GM12878 (cell line): ENCODE results near the gene TTLL8. TPM values are rescaled to one million over a fixed set of nuclear protein-coding genes. Genes with fewer than 3 reads are reported as not detected.

Source experiments
- ATAC-seq: fragments of 200-7000 bp; cut with Tn5 transposase; 3 replicates; pipeline ENCODE4 v1.9.1; 2020; ENCODE audit warnings: mild to moderate bottlenecking, moderate library complexity
- BruUV-seq: library from RNA; stranded (reverse); fragments of 400-500 nt; replicated peaks from 2 replicates; lab custom pipeline; 2021; lab: Mats Ljungman, UMichigan
- CTCF ChIA-PET: fragments of 300-600 bp; sonication (Branson Sonifier 250); formaldehyde crosslinking; extraction: SDS; loops from one replicate; lab custom pipeline; 2021; ENCODE audit warnings: inconsistent platforms; lab: Yijun Ruan, JAX
- POLR2A ChIA-PET: fragments of 350-600 bp; formaldehyde crosslinking; extraction: SDS; loops from one replicate; lab custom pipeline; 2021; ENCODE audit warnings: inconsistent platforms; lab: Charles Lee
- RAD21 ChIA-PET: fragments of 300-600 bp; sonication (Branson Sonifier 250); formaldehyde crosslinking; loops from one replicate; lab custom pipeline; 2023; ENCODE audit warnings: antibody characterized with exemption; ENCODE audit not compliant: unreplicated experiment; lab: Charles Lee
- SMC1A ChIA-PET: fragments of 300-600 bp; sonication (Branson Sonifier 250); formaldehyde crosslinking; loops from one replicate; lab custom pipeline; 2023; ENCODE audit not compliant: unreplicated experiment, uncharacterized antibody; lab: Charles Lee
- DNase-seq: peaks from one replicate; pipeline ENCODE4 v3.0.0-alpha.2; 2011; ENCODE audit warnings: low read depth, low spot score
- FAIRE-seq: peaks from 3 replicates; lab custom pipeline; 2011; peaks lifted over from hg19 to GRCh38; lab: Jason Lieb, UNC
- H2AFZ ChIP-seq: 2 replicates; pipeline ENCODE4 v1.6.0; 2011; ENCODE audit warnings: low read depth, low read length, control low read depth; ENCODE audit not compliant: control insufficient read depth
- H3K27ac ChIP-seq: 2 replicates; pipeline ENCODE4 v1.5.1; 2011; ENCODE audit warnings: control low read depth; ENCODE audit not compliant: control insufficient read depth, insufficient read depth
- H3K27me3 ChIP-seq, 2 experiments: replicated peaks in 1 of 2; 2 replicates each; pipeline versions ENCODE4 v1.6.0 to v1.6.1; 2011; ENCODE audit warnings: low read length in 1 of 2; ENCODE audit not compliant: control insufficient read depth in 2 of 2, insufficient read depth in 2 of 2
- H3K36me3 ChIP-seq, 2 experiments: 2 replicates each; pipeline ENCODE4 v1.5.1; 2011; ENCODE audit warnings: low read length in 1 of 2; ENCODE audit not compliant: control insufficient read depth in 2 of 2, insufficient read depth in 2 of 2
- H3K4me1 ChIP-seq: 2 replicates; pipeline ENCODE4 v1.6.1; 2011; ENCODE audit warnings: mild to moderate bottlenecking, low read length, moderate library complexity, mixed read lengths; ENCODE audit not compliant: control insufficient read depth, insufficient read depth
- H3K4me2 ChIP-seq: 2 replicates; pipeline ENCODE4 v1.6.0; 2011; ENCODE audit warnings: control low read depth; ENCODE audit not compliant: control insufficient read depth, insufficient read depth
- H3K4me3 ChIP-seq: fragments of 200-600 bp; sonication (generic); 2 replicates; pipeline ENCODE4 v1.5.1; 2016
- H3K79me2 ChIP-seq: 2 replicates; pipeline ENCODE4 v1.6.0; 2011; ENCODE audit warnings: low read length; ENCODE audit not compliant: control insufficient read depth, insufficient read depth
- H3K9ac ChIP-seq: 2 replicates; pipeline ENCODE4 v1.8.0; 2011; ENCODE audit warnings: low read length, control low read depth, mixed read lengths; ENCODE audit not compliant: control insufficient read depth, insufficient read depth
- H3K9me3 ChIP-seq: replicated peaks from 3 replicates; pipeline ENCODE4 v1.5.1; 2011; ENCODE audit warnings: mild to moderate bottlenecking, low read length; ENCODE audit not compliant: control insufficient read depth, insufficient read depth
- H4K20me1 ChIP-seq: 2 replicates; pipeline ENCODE4 v1.6.0; 2011; ENCODE audit not compliant: control insufficient read depth, insufficient read depth
- CHD1 ChIP-seq: IDR thresholded peaks from 2 replicates; pipeline ENCODE4 v1.6.1; 2012; ENCODE audit warnings: low read depth, low read length, improper control_type of control experiment
- CREM ChIP-seq: IDR thresholded peaks from 2 replicates; pipeline ENCODE4 v1.6.1; 2014; ENCODE audit warnings: antibody characterized with exemption, low read depth
- CUX1 ChIP-seq: IDR thresholded peaks from 2 replicates; pipeline ENCODE4 v1.6.1; 2012; ENCODE audit warnings: improper control_type of control experiment, low read depth, low read length; ENCODE audit not compliant: insufficient replicate concordance
- KAT2A ChIP-seq: conservative IDR thresholded peaks from 2 replicates; pipeline ENCODE4 v1.6.1; 2011; ENCODE audit warnings: low read depth, low read length; ENCODE audit not compliant: control insufficient read depth
- MEF2A ChIP-seq: IDR thresholded peaks from 2 replicates; pipeline ENCODE4 v1.6.1; 2011; ENCODE audit warnings: low read depth, mild to moderate bottlenecking, low read length, moderate library complexity; ENCODE audit not compliant: insufficient read depth
- MTA2 ChIP-seq: fragments of 450-650 bp; IDR thresholded peaks from 2 replicates; pipeline ENCODE4 v1.6.1; 2016; ENCODE audit warnings: low read depth, mild to moderate bottlenecking, moderate library complexity
- NR2F1 ChIP-seq: fragments of 450-650 bp; conservative IDR thresholded peaks from 2 replicates; pipeline ENCODE4 v1.6.1; 2017; ENCODE audit warnings: mild to moderate bottlenecking
- STAT3 ChIP-seq: IDR thresholded peaks from 2 replicates; pipeline ENCODE4 v1.6.1; 2011; ENCODE audit warnings: low read depth, low read length, improper control_type of control experiment
- ZBED1 ChIP-seq: IDR thresholded peaks from 2 replicates; pipeline ENCODE4 v1.6.1; 2016; ENCODE audit warnings: borderline replicate concordance
- WGBS: methylation state at CpG from one replicate; pipeline ENCODE4 v1.1.6; 2016; ENCODE audit warnings: low lambda C conversion rate; ENCODE audit not compliant: insufficient replicate concordance, insufficient coverage; ENCODE audit errors: missing lambda C conversion rate; 5-methylcytosine and 5-hydroxymethylcytosine counted together
- in situ Hi-C: fragments of 300-500 bp; cut with MboI; formaldehyde crosslinking; loops from 9 replicates; pipeline ENCODE4 v1.14.3; 2018; ENCODE audit warnings: mixed read lengths
- intact Hi-C: fragments of 100-400 bp; cut with micrococcal nuclease; formaldehyde crosslinking; loops from one replicate; pipeline ENCODE4 v1.14.2; 2022; ENCODE audit not compliant: unreplicated experiment
- polyA plus RNA-seq, 11 experiments: library from polyadenylated mRNA; depleted of rRNA in 4 of 11; unstranded in 6 of 11; stranded (reverse) in 5 of 11; fragments of >200 nt; fragmentation: Nextera tagmentation in 4 of 11; fragmentation: Illumina TruSeq in 1 of 11; extraction: Ambion mirVana in 4 of 11; extraction: Trizol in 1 of 11; gene quantifications; 1 replicate in 1 of 11; 2 replicates in 10 of 11; pipeline versions ENCODE4 v1.2.1 to v1.2.3, GENCODE V29; 2011 to 2016; ENCODE audit warnings: inconsistent platforms in 2 of 11, missing spikeins in 2 of 11, low read depth in 1 of 11
- total RNA-seq, 4 experiments: library from RNA; depleted of rRNA in 3 of 4; stranded (reverse); fragments of >200 nt in 3 of 4; fragmentation: Illumina TruSeq in 1 of 4; extraction: Trizol in 1 of 4; gene quantifications; 2 replicates each; pipeline versions ENCODE4 v1.2.1 to v1.2.3, GENCODE V29; 2013 to 2021
- TF ChIP-seq, protein P1 (sequence below): IDR thresholded peaks from 2 replicates; pipeline ENCODE4 v1.6.1; 2011; ENCODE audit warnings: borderline replicate concordance, low read depth, mild to moderate bottlenecking, moderate library complexity, mixed read lengths, low read length; ENCODE audit not compliant: insufficient read depth; ENCODE audit errors: extremely low read length
- TF ChIP-seq, protein P2 (sequence below): IDR thresholded peaks from 2 replicates; pipeline ENCODE4 v1.6.1; 2011; ENCODE audit warnings: low read depth, low read length, improper control_type of control experiment, borderline replicate concordance
- TF ChIP-seq, protein P3 (sequence below): fragments of 150-350 bp; IDR thresholded peaks from 2 replicates; pipeline ENCODE4 v1.6.1; 2016; ENCODE audit warnings: low read depth, low read length

The TTLL8 gene
- total and polyA plus RNA-seq, 10 of the 15 experiments (the other 5 are each of a cell fraction or from before 2014, with no cell fraction given): not detected

DNA sequence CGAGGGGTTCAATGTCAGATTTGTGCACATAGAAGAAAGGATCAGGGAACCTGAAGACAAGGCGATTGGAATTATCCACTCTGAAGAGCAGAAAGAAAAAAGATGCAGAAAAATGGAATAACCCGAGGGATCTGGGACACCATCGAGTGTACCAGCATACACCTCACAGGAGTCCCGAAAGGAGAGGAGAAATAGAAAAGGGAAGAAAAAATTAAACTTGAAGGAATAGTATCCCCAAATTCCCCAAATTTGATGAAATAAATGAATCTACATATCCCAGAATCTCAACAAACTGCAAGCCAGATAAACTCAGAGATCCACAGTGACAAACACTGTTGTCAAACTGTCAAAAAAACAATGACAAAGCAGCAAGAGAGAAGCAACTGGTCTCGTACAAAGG lies 66.9 kb downstream of the TTLL8 start:
- Histone ChIP-seq H3K9me3 (no peaks in the 10 kb centered on the region; the same call in 1 of the 3 replicates), H3K4me1 (no peaks in the 10 kb centered on the region), H3K4me2 (no peak overlapping the region), H3K27me3 (no peaks in the 10 kb centered on the region; a peak in 1 of 4 replicates), H3K27ac (no peak overlapping the region), H3K79me2 (no peaks in the 10 kb centered on the region), H3K9ac (no peak overlapping the region), H3K4me3 (no peak overlapping the region), H3K36me3 (no peaks in the 10 kb centered on the region), H2AFZ (no peak overlapping the region), H4K20me1 (no peaks in the 10 kb centered on the region)
- FAIRE-seq: no peak
- ChIA-PET SMC1A (interaction anchor here (1.2 to 1.3 kb wide), 2 partner anchors 60 to 68 kb away, joined by 3 to 4 read pairs; no protein-coding TSS in a partner anchor), POLR2A (no interaction called here), CTCF (interaction anchor here (0.9 to 1.5 kb wide), 2 partner anchors 11 to 39 kb away, joined by 3 to 5 read pairs; no protein-coding TSS in a partner anchor), RAD21 (interaction anchor here (4.3 kb wide), 1 partner anchor 39 kb away, joined by 27 read pairs; no protein-coding TSS in a partner anchor)
- no peak for ATAC-seq
- DNase-seq: no peak
- intact Hi-C loops (no loop called here), in situ Hi-C loops (no loop called here)
- WGBS: 64% methylated on average over 6 of the region's 6 CpGs
- BruUV-seq: no TSS peak
- TF ChIP-seq, protein P1, sequence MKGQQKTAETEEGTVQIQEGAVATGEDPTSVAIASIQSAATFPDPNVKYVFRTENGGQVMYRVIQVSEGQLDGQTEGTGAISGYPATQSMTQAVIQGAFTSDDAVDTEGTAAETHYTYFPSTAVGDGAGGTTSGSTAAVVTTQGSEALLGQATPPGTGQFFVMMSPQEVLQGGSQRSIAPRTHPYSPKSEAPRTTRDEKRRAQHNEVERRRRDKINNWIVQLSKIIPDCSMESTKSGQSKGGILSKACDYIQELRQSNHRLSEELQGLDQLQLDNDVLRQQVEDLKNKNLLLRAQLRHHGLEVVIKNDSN: no peak
- TF ChIP-seq CUX1 (no peak), NR2F1 (no peak), CHD1 (no peak), STAT3 (no peak), MTA2 (no peak), CREM (no peak), ZBED1 (no peak), KAT2A (no peak), MEF2A (no peak)
- TF ChIP-seq, protein P2, sequence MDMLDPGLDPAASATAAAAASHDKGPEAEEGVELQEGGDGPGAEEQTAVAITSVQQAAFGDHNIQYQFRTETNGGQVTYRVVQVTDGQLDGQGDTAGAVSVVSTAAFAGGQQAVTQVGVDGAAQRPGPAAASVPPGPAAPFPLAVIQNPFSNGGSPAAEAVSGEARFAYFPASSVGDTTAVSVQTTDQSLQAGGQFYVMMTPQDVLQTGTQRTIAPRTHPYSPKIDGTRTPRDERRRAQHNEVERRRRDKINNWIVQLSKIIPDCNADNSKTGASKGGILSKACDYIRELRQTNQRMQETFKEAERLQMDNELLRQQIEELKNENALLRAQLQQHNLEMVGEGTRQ: no peak
- TF ChIP-seq, protein P3, sequence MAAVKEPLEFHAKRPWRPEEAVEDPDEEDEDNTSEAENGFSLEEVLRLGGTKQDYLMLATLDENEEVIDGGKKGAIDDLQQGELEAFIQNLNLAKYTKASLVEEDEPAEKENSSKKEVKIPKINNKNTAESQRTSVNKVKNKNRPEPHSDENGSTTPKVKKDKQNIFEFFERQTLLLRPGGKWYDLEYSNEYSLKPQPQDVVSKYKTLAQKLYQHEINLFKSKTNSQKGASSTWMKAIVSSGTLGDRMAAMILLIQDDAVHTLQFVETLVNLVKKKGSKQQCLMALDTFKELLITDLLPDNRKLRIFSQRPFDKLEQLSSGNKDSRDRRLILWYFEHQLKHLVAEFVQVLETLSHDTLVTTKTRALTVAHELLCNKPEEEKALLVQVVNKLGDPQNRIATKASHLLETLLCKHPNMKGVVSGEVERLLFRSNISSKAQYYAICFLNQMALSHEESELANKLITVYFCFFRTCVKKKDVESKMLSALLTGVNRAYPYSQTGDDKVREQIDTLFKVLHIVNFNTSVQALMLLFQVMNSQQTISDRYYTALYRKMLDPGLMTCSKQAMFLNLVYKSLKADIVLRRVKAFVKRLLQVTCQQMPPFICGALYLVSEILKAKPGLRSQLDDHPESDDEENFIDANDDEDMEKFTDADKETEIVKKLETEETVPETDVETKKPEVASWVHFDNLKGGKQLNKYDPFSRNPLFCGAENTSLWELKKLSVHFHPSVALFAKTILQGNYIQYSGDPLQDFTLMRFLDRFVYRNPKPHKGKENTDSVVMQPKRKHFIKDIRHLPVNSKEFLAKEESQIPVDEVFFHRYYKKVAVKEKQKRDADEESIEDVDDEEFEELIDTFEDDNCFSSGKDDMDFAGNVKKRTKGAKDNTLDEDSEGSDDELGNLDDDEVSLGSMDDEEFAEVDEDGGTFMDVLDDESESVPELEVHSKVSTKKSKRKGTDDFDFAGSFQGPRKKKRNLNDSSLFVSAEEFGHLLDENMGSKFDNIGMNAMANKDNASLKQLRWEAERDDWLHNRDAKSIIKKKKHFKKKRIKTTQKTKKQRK: no peak
